ENCODE measurements around the gene FCHO1. TPM values are rescaled to one million over a fixed set of nuclear protein-coding genes. Genes with fewer than 3 reads are reported as not detected.
A peak's percentile ranks its signal among the peaks of the same experiment; 100 is the strongest.

Gene FCHO1
- total RNA-seq, 2 experiments from 2014 or later, result 36.9 to 38.3 TPM

GRCh38 chr19:17830567-17831418 is 79.5 kb downstream of the FCHO1 start:
- Mint-ChIP-seq H3K9me3 (peaks cover 1% of the 10 kb centered on the region), H3K4me1 (ENCODE audit: low read depth) (peaks cover 9% of the 10 kb centered on the region), H3K27ac (no peak overlapping the region), H3K4me3 (no peak overlapping the region), H3K27me3 (no peaks in the 10 kb centered on the region), H3K36me3 (ENCODE audit: low read depth) (peaks cover 61% of the 10 kb centered on the region)
- ATAC-seq (peak; percentile 94), DNase-seq (peak; percentile 76)
- POLR2A ChIA-PET, result interaction anchor here (0.8 to 3.0 kb wide), 6 partner anchors 8 to 34 kb away, joined by 3 to 11 read pairs (median 3); no protein-coding TSS in a partner anchor
- intact Hi-C loops (cut with micrococcal nuclease), result no loop called here
- TF ChIP-seq, protein P1, sequence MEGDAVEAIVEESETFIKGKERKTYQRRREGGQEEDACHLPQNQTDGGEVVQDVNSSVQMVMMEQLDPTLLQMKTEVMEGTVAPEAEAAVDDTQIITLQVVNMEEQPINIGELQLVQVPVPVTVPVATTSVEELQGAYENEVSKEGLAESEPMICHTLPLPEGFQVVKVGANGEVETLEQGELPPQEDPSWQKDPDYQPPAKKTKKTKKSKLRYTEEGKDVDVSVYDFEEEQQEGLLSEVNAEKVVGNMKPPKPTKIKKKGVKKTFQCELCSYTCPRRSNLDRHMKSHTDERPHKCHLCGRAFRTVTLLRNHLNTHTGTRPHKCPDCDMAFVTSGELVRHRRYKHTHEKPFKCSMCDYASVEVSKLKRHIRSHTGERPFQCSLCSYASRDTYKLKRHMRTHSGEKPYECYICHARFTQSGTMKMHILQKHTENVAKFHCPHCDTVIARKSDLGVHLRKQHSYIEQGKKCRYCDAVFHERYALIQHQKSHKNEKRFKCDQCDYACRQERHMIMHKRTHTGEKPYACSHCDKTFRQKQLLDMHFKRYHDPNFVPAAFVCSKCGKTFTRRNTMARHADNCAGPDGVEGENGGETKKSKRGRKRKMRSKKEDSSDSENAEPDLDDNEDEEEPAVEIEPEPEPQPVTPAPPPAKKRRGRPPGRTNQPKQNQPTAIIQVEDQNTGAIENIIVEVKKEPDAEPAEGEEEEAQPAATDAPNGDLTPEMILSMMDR (IDR thresholded peaks at IDR 0.05), result no peak
- CTCF ChIA-PET, result no interaction called here

DNA sequence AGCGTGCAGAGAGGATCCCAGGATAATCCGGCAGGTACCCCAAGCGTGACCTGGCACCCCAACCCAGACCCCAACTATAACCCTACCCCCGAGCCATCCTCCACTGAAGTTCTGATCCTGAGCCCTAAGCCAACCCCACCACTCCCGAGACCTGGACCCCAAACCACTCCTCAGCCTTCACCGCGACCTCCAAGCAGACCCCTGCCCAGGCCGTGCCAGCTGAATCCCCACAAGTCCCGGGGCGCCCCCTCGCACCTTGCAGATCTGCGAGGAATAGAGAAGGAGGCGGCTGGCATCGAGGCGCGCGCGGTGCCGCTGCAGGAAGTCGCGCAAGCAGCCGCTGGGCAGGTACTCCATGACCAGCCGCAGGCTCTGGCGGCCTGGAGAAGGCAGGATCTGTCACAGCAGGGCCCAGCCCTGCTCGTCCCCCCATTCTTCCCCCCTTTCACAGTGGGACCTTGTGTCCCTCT is 80.2 kb downstream of the FCHO1 start:
- peaks cover 65% of the 10 kb centered on the region for H3K36me3 Mint-ChIP-seq (ENCODE audit: low read depth)
- TF ChIP-seq, protein P1 (IDR thresholded peaks at IDR 0.05), result no peak
- no peak overlapping the region for H3K27ac Mint-ChIP-seq
- ChIA-PET CTCF (interaction anchor here (0.9 kb wide), 1 partner anchor 14 kb away, joined by 3 read pairs; no protein-coding TSS in a partner anchor), POLR2A (interaction anchor here (0.8 to 3.0 kb wide), 4 partner anchors 9 to 12 kb away, joined by 3 to 11 read pairs (median 3); no protein-coding TSS in a partner anchor)
- DNase-seq (no peak), ATAC-seq (no peak)
- H3K27me3 Mint-ChIP-seq, result no peaks in the 10 kb centered on the region
- peaks cover 1% of the 10 kb centered on the region for H3K9me3 Mint-ChIP-seq
- intact Hi-C loops (cut with micrococcal nuclease), result no loop called here
- H3K4me3 Mint-ChIP-seq, result no peak overlapping the region
- H3K4me1 Mint-ChIP-seq (ENCODE audit: low read depth), result peaks cover 9% of the 10 kb centered on the region

GRCh38 chr19:17832443-17833208 is 81.3 kb downstream of the FCHO1 start:
- ATAC-seq, result no peak
- TF ChIP-seq, protein P1 (IDR thresholded peaks at IDR 0.05), result no peak
- Mint-ChIP-seq H3K4me3 (no peak overlapping the region), H3K4me1 (ENCODE audit: low read depth) (peaks cover 11% of the 10 kb centered on the region), H3K27ac (no peak overlapping the region), H3K36me3 (ENCODE audit: low read depth) (peaks cover 65% of the 10 kb centered on the region), H3K9me3 (peaks cover 1% of the 10 kb centered on the region), H3K27me3 (no peaks in the 10 kb centered on the region)
- ChIA-PET POLR2A (interaction anchor here (0.6 to 3.8 kb wide), 9 partner anchors 9 to 52 kb away, joined by 3 to 23 read pairs (median 4); partner anchors contain the start of genes JAK3 and RPL18A), CTCF (interaction anchor here (0.8 to 1.4 kb wide), 4 partner anchors 13 to 48 kb away, joined by 3 to 5 read pairs (median 4); no protein-coding TSS in a partner anchor)
- intact Hi-C loops (cut with micrococcal nuclease), result no loop called here
- no peak for DNase-seq

GRCh38 chr19:17834350-17835181 is 83.3 kb downstream of the FCHO1 start:
- DNase-seq (peak; percentile 29), ATAC-seq (no peak)
- Mint-ChIP-seq H3K4me3 (no peak overlapping the region), H3K27ac (peak overlapping the region; percentile 34), H3K9me3 (peaks cover 1% of the 10 kb centered on the region), H3K4me1 (ENCODE audit: low read depth) (peaks cover 14% of the 10 kb centered on the region), H3K36me3 (ENCODE audit: low read depth) (peaks cover 74% of the 10 kb centered on the region), H3K27me3 (no peaks in the 10 kb centered on the region)
- ChIA-PET CTCF (interaction anchor here (0.8 to 1.7 kb wide), 3 partner anchors 13 to 151 kb away, joined by 3 read pairs; partner anchors contain the start of gene JAK3), POLR2A (interaction anchor here (1.0 to 3.8 kb wide), 7 partner anchors 9 to 26 kb away, joined by 3 to 23 read pairs (median 5); partner anchors contain the start of gene JAK3)
- TF ChIP-seq, protein P1 (IDR thresholded peaks at IDR 0.05), result no peak
- intact Hi-C loops (cut with micrococcal nuclease), result no loop called here

Measured in activated CD8-positive, alpha-beta T cell treated with anti-CD3 and anti-CD28 coated beads for 36 hours (primary cell).